ENCODE data around the gene HEPACAM.

The HEPACAM gene

GRCh38 chr11:124955035-124955434 lies 19.2 kb upstream of the HEPACAM start:
- DNase-seq (ENCODE audit: low read depth), result no peak
- TF ChIP-seq POLR2A (IDR thresholded peaks at IDR 0.05; ENCODE audit: extremely low read depth, insufficient read length), result no peak
- TF ChIP-seq CTCF (IDR thresholded peaks at IDR 0.05; ENCODE audit: low read depth, low read length), result no peak
- TF ChIP-seq MAX (IDR thresholded peaks at IDR 0.05; ENCODE audit: low read depth, low read length), result no peak
- TF ChIP-seq MYC (IDR thresholded peaks at IDR 0.05; ENCODE audit: low read depth, low read length), result no peak
- peak overlapping the region; percentile 74 for H3K4me3 ChIP-seq (ENCODE audit: low read depth, low read length)

GRCh38 chr11:124954590-124954955 lies 18.7 kb upstream of the HEPACAM start:
- peak overlapping the region; percentile 74 for H3K4me3 ChIP-seq (ENCODE audit: low read depth, low read length)
- TF ChIP-seq CTCF (IDR thresholded peaks at IDR 0.05; ENCODE audit: low read depth, low read length) (no peak), MYC (IDR thresholded peaks at IDR 0.05; ENCODE audit: low read depth, low read length) (no peak), POLR2A (IDR thresholded peaks at IDR 0.05; ENCODE audit: extremely low read depth, insufficient read length) (no peak), MAX (IDR thresholded peaks at IDR 0.05; ENCODE audit: low read depth, low read length) (no peak)
- peak; percentile 23 for DNase-seq (ENCODE audit: low read depth)

- TF ChIP-seq MAX (IDR thresholded peaks at IDR 0.05; ENCODE audit: low read depth, low read length), result peak; percentile 90
- TF ChIP-seq POLR2A (IDR thresholded peaks at IDR 0.05; ENCODE audit: extremely low read depth, insufficient read length), result peak; percentile 97
- TF ChIP-seq CTCF (IDR thresholded peaks at IDR 0.05; ENCODE audit: low read depth, low read length), result no peak
- peak; percentile 89 for TF ChIP-seq MYC (IDR thresholded peaks at IDR 0.05; ENCODE audit: low read depth, low read length)
- peak within 1 kb of the TSS; percentile 74 for H3K4me3 ChIP-seq (ENCODE audit: low read depth, low read length)
- DNase-seq (ENCODE audit: low read depth), result peak; percentile 99
These were observed 18.1 kb upstream of the HEPACAM start, which contains the start of gene CCDC15 for GRCh38 chr11:124953753-124954589. Gene CCDC15, plus strand, starts transcription at chr11:124954202. Its CDS starts 531 bp downstream, at chr11:124954733.

- no peak overlapping the region for H3K4me3 ChIP-seq (ENCODE audit: low read depth, low read length)
- no peak for TF ChIP-seq MAX (IDR thresholded peaks at IDR 0.05; ENCODE audit: low read depth, low read length)
- TF ChIP-seq CTCF (IDR thresholded peaks at IDR 0.05; ENCODE audit: low read depth, low read length), result no peak
- TF ChIP-seq POLR2A (IDR thresholded peaks at IDR 0.05; ENCODE audit: extremely low read depth, insufficient read length), result no peak
- TF ChIP-seq MYC (IDR thresholded peaks at IDR 0.05; ENCODE audit: low read depth, low read length), result no peak
- no peak for DNase-seq (ENCODE audit: low read depth)
These were observed 15.5 kb upstream of the HEPACAM start for GRCh38 chr11:124951341-124951740.

GRCh38 chr11:124950601-124951330 lies 14.9 kb upstream of the HEPACAM start:
- DNase-seq (ENCODE audit: low read depth), result no peak

More at GRCh38 chr11:124950601-124951330, 14.9 kb upstream of the HEPACAM start:
- no peak overlapping the region for H3K4me3 ChIP-seq (ENCODE audit: low read depth, low read length)
- TF ChIP-seq POLR2A (IDR thresholded peaks at IDR 0.05; ENCODE audit: extremely low read depth, insufficient read length), result no peak
- no peak for TF ChIP-seq MYC (IDR thresholded peaks at IDR 0.05; ENCODE audit: low read depth, low read length)
- TF ChIP-seq MAX (IDR thresholded peaks at IDR 0.05; ENCODE audit: low read depth, low read length), result no peak
- no peak for TF ChIP-seq CTCF (IDR thresholded peaks at IDR 0.05; ENCODE audit: low read depth, low read length)
